Myocyte (in vitro differentiated cells): ENCODE data around the gene FMN2. TPM values are rescaled to one million over a fixed set of nuclear protein-coding genes. Genes with fewer than 3 reads are reported as not detected.

Experiments used
- DNase-seq: peaks from one replicate; pipeline ENCODE4 v3.0.0-alpha.2; 2012; ENCODE audit warnings: low read depth
- total RNA-seq: library from RNA; depleted of rRNA; stranded (reverse); fragments of >200 nt; gene quantifications from 2 replicates; pipeline ENCODE4 v1.2.3, GENCODE V29; 2014

Gene FMN2
- total RNA-seq, 1 donor from 2014 or later: 2.4 TPM

DNA sequence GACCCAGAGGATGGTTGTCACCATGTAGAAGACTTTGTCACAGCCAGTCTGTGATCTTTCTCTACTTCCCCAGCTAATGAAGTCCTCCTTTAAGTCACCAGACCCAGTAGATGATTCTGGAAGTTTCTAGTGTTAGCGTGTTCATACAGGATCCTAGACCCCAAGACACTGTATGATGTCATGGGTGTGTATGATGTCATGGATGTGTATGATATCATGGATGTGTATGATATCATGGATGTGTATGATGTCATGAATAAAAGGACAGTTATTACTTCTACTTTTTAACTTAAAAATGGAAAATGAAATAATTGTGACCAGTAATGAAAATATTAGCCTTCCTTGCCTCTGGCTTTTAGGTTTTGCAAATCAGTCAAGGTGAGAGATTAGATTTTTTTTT lies 260.0 kb downstream of the FMN2 start:
- no peak for DNase-seq

DNA sequence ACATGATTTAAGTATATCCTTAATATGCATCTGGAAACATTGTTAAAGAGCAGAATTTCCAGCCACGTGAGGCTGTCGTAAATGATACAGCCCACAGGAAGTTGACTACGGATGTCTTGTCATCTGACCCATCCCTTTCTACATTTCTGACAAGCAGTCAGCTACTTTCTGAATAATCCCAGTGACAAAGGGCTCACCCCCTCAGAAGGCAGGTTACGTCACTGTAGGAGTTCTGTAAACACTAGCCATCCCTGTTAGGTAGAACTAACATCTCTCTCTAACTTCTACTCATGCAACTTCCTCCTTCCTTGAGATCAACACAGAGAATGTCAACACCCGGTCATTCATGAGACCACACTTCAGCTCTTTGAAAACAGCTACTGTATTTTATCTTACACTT lies 261.1 kb downstream of the FMN2 start:
- no peak for DNase-seq

DNA sequence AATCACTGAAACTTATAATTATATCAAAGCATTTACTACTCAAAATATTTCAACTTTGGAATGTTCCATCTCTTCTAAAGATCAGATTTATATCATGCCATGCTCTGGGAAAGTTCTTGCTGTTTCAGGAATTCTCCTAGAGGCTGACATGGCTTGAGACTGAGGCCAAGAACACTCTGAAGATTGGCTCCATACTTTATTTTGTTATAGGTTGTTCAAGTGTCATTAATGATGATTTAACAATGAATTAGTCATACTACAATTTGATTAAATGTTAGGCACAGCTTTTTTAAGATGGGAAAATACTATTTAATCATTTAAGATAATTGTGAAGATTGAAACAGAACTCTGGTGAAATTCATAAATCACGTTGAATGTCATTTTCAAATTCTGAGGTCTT lies 264.9 kb downstream of the FMN2 start:
- DNase-seq: no peak

DNA sequence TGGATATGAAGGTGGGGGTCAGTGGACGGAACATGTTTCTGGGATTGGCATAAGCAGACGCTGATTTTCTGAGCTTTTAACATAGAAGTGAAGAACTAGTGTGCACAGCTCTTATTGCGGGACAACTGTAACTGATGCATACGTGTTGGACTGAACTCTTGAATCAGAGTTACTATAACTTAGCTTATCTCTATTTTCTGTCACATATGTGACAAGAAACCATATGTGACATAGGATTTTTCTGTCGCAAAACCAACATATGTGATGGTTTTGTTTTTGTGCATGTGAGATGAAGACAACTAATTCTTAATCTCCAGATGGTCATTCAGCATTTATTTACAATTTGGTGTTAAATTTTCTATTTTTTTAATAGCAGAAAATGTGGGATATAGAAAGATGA lies 270.4 kb downstream of the FMN2 start:
- no peak for DNase-seq

DNA sequence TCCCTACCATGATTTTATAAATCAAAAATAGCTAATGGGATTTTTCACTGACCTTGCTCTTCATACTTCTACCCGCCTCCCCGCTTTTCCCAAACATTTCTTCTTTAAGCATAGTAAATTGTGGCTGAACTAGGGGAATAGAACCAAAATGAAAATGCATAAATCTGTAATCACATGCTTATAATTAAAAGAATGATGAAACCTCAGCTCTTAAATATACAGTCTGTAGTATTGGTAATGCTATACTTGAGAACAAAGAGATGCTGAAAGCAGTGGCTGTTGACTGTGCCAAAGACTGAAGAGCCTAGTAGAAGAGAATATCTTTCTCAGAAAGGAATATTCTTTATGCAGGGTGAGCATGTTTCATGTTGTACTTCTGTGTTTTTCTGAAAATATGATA lies 271.1 kb downstream of the FMN2 start:
- no peak for DNase-seq

DNA sequence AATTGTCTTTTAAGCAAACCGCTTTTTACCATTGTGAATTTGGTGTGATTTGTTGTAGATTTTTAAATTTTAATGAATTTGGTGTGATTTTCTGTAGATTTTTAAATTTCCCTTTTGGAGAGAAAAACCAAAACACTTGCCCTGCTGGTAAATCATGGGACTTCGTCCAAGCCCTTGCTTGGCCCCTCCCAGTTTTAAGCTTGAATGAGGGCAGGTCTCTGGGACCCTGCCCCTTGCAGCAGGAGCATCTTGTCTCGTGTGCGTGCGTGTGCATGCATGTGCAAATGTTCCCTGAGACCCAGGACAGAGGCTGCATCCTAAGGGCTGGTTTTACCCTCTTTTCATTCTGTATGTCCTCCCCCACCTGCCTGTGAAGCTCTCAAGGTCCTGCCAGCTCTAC lies 271.6 kb downstream of the FMN2 start:
- no peak for DNase-seq

DNA sequence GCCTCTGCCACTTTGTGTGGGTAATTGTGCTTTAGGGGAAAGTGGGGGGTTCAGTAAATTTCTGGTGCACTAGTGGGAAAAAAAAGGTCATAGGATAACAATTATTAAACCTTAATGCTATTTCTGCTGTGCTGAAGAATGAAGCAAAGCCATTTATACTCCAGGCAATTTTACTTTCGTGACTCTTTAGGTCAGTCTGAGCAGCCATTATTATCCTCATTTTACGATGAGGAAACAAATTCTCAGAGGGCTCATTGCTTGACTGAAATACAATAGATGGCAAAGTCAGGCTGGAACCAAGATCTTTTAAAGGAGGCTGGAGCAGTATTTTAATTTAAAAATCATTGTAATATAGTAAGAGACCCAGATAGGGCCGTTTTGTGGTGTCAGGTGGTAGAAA lies 272.2 kb downstream of the FMN2 start:
- DNase-seq: no peak

DNA sequence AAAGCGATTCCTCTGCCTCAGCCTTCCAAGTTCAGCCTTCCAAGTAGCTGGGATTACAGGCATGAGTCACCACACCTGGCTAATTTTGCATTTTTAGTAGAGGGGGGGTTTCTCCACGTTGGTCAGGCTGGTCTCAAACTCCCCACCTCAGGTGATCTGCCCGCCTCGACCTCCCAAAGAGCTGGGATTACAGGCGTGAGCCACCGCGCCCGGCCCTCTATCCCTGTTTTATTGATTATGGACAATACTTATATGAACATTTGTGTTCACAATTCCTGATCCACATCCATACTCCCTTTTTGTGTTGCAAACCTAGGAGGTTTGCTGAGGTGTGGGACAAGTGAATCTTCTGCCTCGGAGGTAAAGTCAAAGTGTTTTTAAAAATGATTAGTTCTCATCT lies 275.0 kb downstream of the FMN2 start:
- DNase-seq: no peak

DNA sequence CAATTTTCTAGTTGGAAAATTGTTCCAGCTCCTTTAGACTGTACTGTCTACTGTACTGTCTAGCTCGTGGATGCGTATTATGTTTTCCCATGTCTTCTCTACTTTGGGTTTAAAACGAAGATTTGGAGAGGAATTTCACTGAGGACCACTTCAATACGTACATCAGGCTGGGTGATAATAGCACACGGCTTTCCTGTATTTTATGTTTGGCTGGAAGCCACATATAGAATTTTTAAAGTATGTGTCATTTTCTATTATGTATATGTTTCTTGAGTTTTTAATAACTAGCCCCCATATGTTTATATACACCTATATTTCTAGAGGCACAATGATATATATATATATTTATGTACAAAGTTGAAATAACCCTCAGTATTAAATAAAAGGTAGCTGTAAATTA lies 293.9 kb downstream of the FMN2 start:
- no peak for DNase-seq

DNA sequence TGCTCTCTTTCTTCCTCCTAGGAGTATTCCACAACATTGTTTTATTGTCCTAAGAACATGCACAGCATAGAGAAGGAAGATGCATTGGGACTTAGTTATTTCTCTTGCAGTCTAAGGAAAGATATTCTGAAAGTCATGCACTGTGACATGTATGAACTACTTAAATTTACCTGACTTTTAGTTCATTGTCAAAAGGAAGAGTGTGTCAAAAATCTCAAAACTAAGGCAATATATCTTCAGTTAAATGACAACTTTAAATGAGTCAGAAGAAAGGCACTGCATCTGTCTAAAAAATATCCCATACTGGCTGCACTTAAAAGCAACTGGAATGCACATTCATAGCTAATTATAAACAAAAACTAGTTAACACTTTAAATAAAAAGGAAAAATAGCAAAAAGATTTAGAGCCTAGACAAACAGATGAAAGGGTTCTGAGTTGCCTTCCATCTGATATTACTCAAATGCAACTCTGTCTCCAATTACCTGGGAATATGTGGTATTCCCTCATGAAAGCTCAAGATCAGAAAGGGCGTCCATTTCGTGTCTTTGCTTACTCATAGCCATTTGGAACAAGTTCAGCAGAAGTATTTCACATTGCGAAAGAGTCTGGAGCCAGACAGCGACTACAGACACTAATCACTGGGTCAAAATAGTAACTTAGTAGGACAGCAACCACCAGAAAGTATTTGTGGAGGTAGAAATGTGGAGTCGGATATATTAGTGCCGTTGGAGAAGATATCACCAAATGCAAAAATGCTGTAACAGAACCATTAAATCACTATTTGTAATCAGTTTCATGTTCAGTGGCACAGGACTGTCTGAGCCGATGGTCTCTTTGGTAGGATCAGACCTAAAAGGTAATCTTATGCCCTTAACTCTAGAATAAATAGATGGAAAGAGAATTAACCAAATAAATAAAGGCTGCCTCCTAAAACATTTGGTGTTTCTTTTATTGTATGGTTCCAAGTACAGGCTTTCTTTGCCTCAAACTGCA lies 294.6 kb downstream of the FMN2 start:
- peak; percentile 87 for DNase-seq

DNA sequence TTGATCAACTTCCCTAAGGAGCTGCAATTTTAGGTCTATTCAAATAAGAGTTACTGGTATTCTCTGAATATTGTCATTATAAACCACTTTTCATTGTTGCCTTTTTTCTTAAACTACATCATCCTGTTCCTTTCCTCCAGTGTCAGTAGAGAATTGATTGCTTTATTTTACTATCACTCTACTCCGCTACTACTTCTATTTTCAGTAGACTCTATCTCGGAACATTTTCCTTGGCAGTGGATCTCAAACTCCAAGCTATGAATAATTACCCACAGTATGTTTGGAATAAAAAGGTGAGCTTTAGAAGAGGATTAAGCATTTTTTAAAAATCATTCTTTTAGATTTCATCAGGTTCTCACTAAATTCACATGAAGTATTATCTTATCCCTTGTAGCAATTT lies 295.4 kb downstream of the FMN2 start:
- no peak for DNase-seq

DNA sequence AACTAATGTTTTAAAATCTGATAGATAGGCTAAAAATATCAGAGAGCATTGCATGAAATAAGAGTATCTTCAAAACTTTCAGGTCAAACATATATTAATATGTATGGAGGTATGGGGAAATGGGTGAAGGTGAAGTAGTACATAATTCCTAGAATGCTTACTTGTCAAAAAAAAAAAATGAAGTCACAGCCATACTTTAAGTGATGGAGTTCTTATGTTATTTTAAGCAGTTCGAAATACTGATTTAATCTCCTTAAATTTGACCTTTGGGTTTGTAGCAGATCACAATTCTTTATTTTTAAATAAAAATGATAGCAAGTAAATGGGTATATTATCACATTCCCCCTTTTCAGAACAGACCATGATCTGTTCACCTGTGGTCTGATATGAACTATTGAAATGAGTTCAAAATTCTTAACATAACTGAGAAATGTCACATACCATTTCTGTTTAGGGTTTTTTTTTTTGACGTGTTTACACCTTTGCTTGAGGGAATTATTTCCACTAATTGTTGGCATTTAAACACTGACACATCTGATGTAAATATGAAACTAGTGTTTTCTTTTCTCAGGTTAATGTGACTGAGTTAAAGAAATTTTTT lies 300.1 kb downstream of the FMN2 start:
- DNase-seq: no peak

DNA sequence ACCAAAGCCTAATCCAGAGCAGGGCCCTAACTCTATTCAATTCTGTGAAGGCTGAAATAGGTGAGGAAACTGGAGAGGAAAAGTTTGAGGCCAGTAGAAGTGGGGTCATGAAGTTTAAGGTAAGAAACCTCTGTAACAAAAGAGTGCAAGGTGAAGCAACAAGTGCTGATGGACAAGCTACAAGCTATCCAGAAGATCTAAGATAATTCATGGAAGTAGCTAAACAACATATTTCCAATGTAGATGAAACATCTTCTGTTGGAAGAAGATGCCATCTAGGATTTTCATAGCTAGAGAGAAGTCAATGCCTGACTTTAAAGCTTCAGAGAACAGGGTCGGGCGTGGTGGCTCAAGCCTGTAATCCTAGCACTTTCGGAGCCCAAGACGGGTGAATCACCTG lies 302.7 kb downstream of the FMN2 start:
- DNase-seq: no peak

DNA sequence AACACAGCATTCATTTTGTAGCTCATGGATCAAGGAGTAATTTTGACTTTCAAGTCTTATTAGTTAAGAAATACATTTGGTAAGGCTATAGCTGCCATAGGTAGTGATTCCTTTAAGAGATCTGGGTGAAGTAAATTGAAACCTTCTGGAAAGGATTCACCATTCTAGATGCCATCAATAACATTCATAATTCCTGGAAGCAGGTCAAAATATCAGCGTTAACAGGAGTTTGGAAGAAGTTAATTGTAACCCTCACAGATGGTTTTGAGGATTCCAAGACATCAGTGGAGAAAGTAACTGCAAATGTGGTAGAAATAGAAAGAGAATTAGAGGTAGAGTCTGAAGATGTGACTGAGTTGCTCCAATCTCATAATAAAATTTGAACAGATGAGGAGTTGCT lies 303.7 kb downstream of the FMN2 start:
- DNase-seq: no peak

DNA sequence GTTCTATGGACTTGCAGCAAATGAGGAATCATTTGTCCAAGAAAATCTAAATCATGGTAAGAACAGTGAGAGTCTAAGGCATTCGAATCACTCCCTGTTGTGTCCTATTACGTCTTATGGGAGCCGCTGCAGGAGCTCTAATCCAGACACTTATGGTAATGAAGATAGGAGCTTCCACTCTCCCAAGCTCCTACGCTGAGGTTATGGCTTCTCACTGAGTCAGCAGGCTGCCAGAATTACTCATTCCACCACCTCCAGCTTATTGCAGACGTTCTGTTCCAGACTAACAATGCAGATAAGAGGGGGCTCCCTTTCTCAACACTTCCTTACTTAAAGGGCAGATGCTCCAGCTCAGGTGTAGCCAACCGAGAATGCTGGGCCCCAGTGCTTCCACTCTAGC lies 307.7 kb downstream of the FMN2 start:
- DNase-seq: peak; percentile 71

DNA sequence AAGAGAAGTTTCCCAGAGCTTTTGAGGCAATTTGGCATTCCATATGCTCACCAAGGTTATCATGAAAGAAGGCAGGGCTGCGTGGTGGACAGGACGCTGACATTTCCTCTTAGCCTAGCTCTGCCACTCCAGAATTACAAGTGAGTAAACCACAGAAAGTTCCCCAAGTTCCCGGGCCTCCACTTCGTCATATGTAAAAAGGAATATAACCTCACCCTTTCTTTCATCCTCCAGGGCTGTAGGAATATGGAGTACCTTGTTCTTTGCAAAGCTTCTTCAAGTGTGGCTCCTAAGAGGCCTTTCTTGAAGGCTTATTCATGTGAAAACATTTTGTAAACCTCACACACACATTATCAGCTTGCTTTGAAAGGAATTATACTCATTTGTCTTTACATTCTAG lies 310.0 kb downstream of the FMN2 start:
- DNase-seq: no peak

DNA sequence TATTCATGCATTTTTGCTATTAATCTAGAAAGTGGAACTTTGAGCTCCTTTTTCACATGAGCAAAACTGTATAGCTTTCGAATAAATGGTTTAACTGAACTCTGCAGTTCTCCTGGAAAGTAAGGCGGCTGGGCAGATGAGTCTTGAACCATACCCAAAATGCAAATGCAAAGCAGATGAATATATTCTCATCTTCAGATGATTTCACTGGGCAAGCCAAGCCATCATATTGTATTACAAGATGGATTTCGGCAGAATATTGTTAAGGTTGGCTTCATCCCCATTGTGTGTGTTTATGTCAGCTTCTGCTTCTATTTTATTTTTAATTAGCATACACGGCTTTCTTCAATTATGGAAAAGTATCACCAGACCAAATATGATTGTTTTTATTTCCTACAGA lies 310.6 kb downstream of the FMN2 start:
- DNase-seq: no peak

DNA sequence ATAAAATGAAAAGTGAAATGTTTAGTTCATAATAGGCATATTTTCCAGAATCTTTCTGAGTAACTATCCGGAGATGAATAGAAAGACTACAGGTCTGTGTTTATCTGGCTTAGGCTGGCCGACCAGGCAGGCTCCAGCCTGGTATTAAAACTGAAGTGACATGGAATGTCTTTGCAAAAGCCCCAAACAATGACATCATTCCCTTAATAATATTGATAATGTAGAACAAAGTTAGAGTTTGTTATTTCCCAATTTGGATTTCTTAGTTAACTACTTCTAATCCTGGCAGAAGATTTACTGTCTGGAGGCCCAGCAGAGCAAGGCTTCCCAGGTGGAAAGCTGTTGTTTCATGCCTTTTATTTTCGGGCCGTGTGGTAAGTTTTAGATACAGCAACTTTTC lies 312.6 kb downstream of the FMN2 start:
- DNase-seq: no peak

DNA sequence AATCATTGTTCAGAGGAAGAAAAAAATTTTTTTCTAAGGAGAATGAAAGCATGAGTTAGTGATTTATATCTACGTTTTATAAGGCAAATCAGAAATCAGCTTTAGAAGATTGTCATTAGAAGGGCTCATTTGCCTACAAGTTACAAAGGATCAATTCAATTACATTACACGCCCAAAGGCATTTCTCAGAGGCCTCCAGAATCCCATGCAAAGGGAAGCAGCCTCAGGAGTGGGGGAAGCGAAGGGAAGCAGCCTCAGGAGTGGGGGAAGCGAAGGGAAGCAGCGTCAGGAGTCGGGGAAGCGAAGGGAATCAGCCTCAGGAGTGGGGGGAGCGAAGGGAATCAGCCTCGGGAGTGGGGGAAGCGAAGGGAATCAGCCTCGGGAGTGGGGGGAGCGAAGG lies 314.1 kb downstream of the FMN2 start:
- DNase-seq: no peak

DNA sequence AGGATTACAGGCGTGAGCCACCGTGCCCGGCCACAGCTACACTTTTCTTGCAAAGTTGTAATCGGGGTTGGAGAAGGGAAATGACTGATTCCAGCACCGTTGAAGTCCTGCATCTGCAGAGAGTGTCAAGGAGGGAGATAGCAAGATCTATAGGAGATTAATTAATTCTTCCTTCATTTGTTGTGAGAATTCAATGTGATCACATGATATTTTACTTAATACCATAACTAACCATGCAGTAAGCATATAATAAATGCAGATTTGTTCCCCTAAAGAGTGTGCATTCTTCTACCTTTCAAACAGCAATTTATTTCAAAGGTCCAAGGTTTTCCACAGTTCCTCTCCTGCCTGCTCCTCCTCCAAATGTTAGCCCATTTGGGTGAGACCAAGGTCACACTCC lies 315.7 kb downstream of the FMN2 start:
- no peak for DNase-seq

DNA sequence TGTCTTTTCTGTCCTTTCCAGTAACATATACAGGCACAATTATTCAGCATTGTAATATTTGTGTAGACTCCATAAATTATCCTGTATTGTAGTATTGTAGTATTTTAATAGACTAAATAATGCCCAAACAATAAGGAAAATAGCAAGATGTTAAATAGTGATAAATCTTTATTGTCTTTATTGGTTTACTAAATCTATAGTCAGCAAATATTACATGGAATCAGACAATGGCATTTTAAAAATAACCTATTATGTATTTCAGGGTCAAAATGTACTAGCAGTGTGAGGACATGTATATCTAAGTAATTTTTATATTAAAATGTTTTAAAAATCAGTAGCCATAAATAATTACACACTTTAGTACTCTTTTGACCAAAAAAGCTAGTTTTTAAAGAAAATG lies 317.9 kb downstream of the FMN2 start:
- DNase-seq: no peak

DNA sequence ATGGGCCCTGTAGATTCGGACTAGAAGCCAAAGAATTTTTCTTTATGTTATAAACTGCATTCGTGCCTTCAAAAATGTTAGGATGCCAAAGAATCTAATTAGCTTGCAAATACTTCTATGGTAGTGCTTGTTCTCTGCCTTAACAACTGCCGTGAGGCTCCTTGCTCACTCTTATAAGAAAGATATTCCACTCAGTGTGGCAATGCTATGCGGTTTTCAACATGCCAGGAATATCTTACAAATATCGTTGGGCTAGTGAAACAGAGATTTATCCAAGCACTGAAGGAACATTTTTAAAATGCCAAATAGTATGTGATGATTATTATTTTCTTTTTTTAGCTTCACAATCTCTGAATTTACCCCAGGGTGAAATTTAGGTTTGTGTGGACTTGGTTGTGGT lies 322.0 kb downstream of the FMN2 start:
- no peak for DNase-seq

DNA sequence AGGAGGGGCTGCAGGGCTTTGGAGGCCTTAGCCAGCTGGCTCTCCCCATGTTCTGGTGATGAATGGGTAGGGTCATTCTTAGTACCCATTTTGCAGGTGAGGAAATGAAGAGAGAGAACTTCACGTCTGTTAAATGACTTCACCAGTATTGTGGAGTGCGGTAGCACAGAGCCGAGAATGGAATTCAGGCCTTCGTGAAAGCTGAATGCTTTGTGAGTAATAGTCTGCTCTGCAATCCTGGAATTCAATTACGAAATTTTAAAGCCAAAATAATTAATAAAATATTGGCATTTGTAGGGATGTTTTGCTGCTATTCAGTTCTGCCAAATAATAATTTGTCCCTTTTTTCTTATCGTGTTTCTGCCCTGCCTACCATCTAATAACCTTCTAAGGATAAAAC lies 322.6 kb downstream of the FMN2 start:
- DNase-seq: no peak
